ENCODE data around the gene CAMK1D. TPM values are rescaled to one million over a fixed set of nuclear protein-coding genes. Genes with fewer than 3 reads are reported as not detected.

The CAMK1D gene
- polyA plus RNA-seq, 1 of the 3 experiments (the other 2 are of a cell fraction): 4.1 TPM

DNA sequence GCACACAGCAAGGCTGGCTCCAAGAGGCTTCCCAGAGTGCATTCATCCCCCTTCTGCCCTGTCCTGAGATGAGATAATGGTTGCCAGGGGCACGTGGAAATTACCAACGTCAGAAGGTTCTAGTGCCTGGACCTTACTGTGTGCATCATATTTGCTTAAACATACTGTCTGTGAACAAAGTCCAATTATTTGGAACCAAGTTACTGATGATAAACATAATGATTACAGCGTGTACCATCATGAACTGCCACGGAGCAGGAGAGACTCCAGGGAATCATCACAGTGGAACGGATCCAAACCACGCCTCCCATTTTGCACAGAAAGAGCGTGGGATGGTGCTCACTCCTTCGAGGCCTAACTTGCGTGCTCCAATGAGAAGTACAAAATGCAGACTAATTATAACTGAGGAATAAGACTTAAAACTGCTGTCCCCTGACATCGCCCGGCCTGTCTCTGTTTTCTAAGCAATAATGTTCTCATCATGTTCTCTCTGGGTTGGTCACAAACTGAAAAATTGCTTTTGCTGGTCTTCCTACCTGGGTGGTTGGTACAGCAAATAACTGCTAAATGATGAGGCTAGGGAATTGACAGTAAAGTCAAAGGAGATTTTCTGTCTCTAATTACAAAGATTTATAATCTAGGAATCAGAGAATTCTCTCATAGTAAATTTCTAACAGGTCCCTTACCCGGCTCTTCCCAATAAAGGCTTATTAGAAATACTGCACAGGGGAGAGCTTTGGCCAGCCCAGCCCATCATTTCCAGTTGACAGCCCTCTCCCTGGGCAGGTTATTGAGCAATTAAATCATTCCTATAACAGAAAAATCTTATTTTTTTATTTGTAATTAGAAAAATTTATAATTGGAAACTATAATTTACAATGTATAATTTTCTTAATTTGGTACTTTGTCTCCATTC lies 182.2 kb downstream of the CAMK1D start:
- H3K4me1 ChIP-seq (ENCODE audit: control insufficient read depth in 1 of 2, insufficient read depth in 2 of 2, low read depth in 1 of 2, low read length in 1 of 2): peaks cover 0 to 9% of the 10 kb centered on the region in 2 experiments; a peak in 1 of 4 replicates
- H3K36me3 ChIP-seq (replicated peaks in 1 of 2; ENCODE audit: control insufficient read depth in 1 of 2, insufficient read depth in 2 of 2, low read length in 1 of 2): no peaks in the 10 kb centered on the region
- H3K27ac ChIP-seq (ENCODE audit: low read depth in 2 of 2, low read length in 1 of 2): no peak overlapping the region
- no peak overlapping the region for H3K4me3 ChIP-seq (ENCODE audit: low read depth in 2 of 2, low read length in 1 of 2)
- no peaks in the 10 kb centered on the region for H4K20me1 ChIP-seq (ENCODE audit: insufficient read depth)
- H3F3A ChIP-seq (replicated peaks; ENCODE audit: insufficient read depth): no peaks in the 10 kb centered on the region
- H3K9me3 ChIP-seq: no peaks in the 10 kb centered on the region
- H3K9me2 ChIP-seq: no peaks in the 10 kb centered on the region
- no peak overlapping the region for H3K9ac ChIP-seq
- DNase-seq: no peak
- POLR2A ChIA-PET: no interaction called here
- H3K4me2 ChIP-seq: no peak overlapping the region
- H3K79me2 ChIP-seq (ENCODE audit: insufficient read depth): no peaks in the 10 kb centered on the region
- TF ChIP-seq ELF1 (IDR thresholded peaks at IDR 0.05) (no peak), CHD2 (IDR thresholded peaks at IDR 0.05; ENCODE audit: low read length, partially characterized antibody) (no peak), TEAD4 (IDR thresholded peaks at IDR 0.05; ENCODE audit: borderline replicate concordance, insufficient read depth) (no peak), SIN3A (IDR thresholded peaks at IDR 0.05; ENCODE audit: borderline replicate concordance, low read depth, low read length) (no peak), MXI1 (IDR thresholded peaks at IDR 0.05; ENCODE audit: low read depth, low read length) (no peak), NRF1 (IDR thresholded peaks at IDR 0.05; ENCODE audit: low read depth, low read length) (no peak)
- TF ChIP-seq, protein P1, sequence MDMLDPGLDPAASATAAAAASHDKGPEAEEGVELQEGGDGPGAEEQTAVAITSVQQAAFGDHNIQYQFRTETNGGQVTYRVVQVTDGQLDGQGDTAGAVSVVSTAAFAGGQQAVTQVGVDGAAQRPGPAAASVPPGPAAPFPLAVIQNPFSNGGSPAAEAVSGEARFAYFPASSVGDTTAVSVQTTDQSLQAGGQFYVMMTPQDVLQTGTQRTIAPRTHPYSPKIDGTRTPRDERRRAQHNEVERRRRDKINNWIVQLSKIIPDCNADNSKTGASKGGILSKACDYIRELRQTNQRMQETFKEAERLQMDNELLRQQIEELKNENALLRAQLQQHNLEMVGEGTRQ (IDR thresholded peaks at IDR 0.05; ENCODE audit: borderline replicate concordance, low read depth, low read length): no peak
- 80% methylated on average over 12 of the region's 12 CpGs for WGBS (ENCODE audit: low lambda C conversion rate)
- H3K27me3 ChIP-seq (ENCODE audit: insufficient read depth): no peaks in the 10 kb centered on the region
- no peak overlapping the region for H2AFZ ChIP-seq (ENCODE audit: low read depth)
- CTCF ChIA-PET: no interaction called here

DNA sequence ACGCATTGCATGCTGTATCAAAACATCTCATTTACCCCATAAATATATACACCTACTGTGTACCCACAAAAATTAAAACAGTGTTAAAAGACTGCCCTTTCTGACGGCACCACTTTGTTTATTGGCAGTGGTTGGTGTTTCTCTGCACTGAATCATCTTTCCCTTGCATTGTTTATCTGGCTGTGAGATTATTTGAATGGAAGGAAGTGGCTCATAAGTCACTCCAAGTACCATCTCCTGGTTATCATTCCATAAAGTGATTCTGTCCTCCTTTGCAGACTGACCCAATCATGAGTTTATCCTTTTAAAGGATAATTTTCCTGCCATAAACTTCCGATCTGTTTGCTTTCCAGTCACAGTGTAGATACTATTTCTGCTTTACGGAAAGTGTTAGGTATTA lies 183.8 kb downstream of the CAMK1D start:
- no peak for DNase-seq
- H3K9ac ChIP-seq: no peak overlapping the region
- no peaks in the 10 kb centered on the region for H3K9me2 ChIP-seq
- no peak overlapping the region for H3K4me3 ChIP-seq (ENCODE audit: low read depth in 2 of 2, low read length in 1 of 2)
- H2AFZ ChIP-seq (ENCODE audit: low read depth): no peak overlapping the region
- ChIA-PET CTCF (no interaction called here), POLR2A (no interaction called here)
- no peaks in the 10 kb centered on the region for H4K20me1 ChIP-seq (ENCODE audit: insufficient read depth)
- no peak overlapping the region for H3K27ac ChIP-seq (ENCODE audit: low read depth in 2 of 2, low read length in 1 of 2)
- H3K27me3 ChIP-seq (ENCODE audit: insufficient read depth): no peaks in the 10 kb centered on the region
- H3F3A ChIP-seq (replicated peaks; ENCODE audit: insufficient read depth): no peaks in the 10 kb centered on the region
- H3K79me2 ChIP-seq (ENCODE audit: insufficient read depth): no peaks in the 10 kb centered on the region
- no peak overlapping the region for H3K4me2 ChIP-seq
- WGBS (ENCODE audit: low lambda C conversion rate): 94% methylated on average over 4 of the region's 4 CpGs
- no peaks in the 10 kb centered on the region for H3K36me3 ChIP-seq (replicated peaks in 1 of 2; ENCODE audit: control insufficient read depth in 1 of 2, insufficient read depth in 2 of 2, low read length in 1 of 2)
- H3K4me1 ChIP-seq (ENCODE audit: control insufficient read depth in 1 of 2, insufficient read depth in 2 of 2, low read depth in 1 of 2, low read length in 1 of 2): peaks cover 0 to 11% of the 10 kb centered on the region in 2 experiments; a peak in 1 of 4 replicates
- no peaks in the 10 kb centered on the region for H3K9me3 ChIP-seq
- TF ChIP-seq SIN3A (IDR thresholded peaks at IDR 0.05; ENCODE audit: borderline replicate concordance, low read depth, low read length): no peak
- no peak for TF ChIP-seq MEF2A (IDR thresholded peaks at IDR 0.05; ENCODE audit: borderline replicate concordance, low read depth)
- no peak for TF ChIP-seq NRF1 (IDR thresholded peaks at IDR 0.05; ENCODE audit: low read depth, low read length)
- TF ChIP-seq, protein P2, sequence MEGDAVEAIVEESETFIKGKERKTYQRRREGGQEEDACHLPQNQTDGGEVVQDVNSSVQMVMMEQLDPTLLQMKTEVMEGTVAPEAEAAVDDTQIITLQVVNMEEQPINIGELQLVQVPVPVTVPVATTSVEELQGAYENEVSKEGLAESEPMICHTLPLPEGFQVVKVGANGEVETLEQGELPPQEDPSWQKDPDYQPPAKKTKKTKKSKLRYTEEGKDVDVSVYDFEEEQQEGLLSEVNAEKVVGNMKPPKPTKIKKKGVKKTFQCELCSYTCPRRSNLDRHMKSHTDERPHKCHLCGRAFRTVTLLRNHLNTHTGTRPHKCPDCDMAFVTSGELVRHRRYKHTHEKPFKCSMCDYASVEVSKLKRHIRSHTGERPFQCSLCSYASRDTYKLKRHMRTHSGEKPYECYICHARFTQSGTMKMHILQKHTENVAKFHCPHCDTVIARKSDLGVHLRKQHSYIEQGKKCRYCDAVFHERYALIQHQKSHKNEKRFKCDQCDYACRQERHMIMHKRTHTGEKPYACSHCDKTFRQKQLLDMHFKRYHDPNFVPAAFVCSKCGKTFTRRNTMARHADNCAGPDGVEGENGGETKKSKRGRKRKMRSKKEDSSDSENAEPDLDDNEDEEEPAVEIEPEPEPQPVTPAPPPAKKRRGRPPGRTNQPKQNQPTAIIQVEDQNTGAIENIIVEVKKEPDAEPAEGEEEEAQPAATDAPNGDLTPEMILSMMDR (IDR thresholded peaks at IDR 0.05): no peak
- TF ChIP-seq NFIC (IDR thresholded peaks at IDR 0.05; ENCODE audit: borderline replicate concordance): no peak
- TF ChIP-seq, protein P3, sequence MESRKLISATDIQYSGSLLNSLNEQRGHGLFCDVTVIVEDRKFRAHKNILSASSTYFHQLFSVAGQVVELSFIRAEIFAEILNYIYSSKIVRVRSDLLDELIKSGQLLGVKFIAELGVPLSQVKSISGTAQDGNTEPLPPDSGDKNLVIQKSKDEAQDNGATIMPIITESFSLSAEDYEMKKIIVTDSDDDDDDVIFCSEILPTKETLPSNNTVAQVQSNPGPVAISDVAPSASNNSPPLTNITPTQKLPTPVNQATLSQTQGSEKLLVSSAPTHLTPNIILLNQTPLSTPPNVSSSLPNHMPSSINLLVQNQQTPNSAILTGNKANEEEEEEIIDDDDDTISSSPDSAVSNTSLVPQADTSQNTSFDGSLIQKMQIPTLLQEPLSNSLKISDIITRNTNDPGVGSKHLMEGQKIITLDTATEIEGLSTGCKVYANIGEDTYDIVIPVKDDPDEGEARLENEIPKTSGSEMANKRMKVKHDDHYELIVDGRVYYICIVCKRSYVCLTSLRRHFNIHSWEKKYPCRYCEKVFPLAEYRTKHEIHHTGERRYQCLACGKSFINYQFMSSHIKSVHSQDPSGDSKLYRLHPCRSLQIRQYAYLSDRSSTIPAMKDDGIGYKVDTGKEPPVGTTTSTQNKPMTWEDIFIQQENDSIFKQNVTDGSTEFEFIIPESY (IDR thresholded peaks at IDR 0.05; ENCODE audit: borderline replicate concordance, low read depth): no peak
- TF ChIP-seq TEAD4 (IDR thresholded peaks at IDR 0.05; ENCODE audit: borderline replicate concordance, insufficient read depth): no peak
- no peak for TF ChIP-seq FOXJ3 (CRISPR knock-in tag; IDR thresholded peaks at IDR 0.05)
- TF ChIP-seq, protein P4, sequence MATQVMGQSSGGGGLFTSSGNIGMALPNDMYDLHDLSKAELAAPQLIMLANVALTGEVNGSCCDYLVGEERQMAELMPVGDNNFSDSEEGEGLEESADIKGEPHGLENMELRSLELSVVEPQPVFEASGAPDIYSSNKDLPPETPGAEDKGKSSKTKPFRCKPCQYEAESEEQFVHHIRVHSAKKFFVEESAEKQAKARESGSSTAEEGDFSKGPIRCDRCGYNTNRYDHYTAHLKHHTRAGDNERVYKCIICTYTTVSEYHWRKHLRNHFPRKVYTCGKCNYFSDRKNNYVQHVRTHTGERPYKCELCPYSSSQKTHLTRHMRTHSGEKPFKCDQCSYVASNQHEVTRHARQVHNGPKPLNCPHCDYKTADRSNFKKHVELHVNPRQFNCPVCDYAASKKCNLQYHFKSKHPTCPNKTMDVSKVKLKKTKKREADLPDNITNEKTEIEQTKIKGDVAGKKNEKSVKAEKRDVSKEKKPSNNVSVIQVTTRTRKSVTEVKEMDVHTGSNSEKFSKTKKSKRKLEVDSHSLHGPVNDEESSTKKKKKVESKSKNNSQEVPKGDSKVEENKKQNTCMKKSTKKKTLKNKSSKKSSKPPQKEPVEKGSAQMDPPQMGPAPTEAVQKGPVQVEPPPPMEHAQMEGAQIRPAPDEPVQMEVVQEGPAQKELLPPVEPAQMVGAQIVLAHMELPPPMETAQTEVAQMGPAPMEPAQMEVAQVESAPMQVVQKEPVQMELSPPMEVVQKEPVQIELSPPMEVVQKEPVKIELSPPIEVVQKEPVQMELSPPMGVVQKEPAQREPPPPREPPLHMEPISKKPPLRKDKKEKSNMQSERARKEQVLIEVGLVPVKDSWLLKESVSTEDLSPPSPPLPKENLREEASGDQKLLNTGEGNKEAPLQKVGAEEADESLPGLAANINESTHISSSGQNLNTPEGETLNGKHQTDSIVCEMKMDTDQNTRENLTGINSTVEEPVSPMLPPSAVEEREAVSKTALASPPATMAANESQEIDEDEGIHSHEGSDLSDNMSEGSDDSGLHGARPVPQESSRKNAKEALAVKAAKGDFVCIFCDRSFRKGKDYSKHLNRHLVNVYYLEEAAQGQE (IDR thresholded peaks at IDR 0.05; ENCODE audit: low read depth, low read length): no peak
- no peak for TF ChIP-seq FOXM1 (IDR thresholded peaks at IDR 0.05; ENCODE audit: low read depth)
- no peak for TF ChIP-seq TAF1 (IDR thresholded peaks at IDR 0.05; ENCODE audit: borderline replicate concordance, low read depth, low read length)
- TF ChIP-seq, protein P5, sequence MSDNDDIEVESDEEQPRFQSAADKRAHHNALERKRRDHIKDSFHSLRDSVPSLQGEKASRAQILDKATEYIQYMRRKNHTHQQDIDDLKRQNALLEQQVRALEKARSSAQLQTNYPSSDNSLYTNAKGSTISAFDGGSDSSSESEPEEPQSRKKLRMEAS (IDR thresholded peaks at IDR 0.05; ENCODE audit: low read depth): no peak
- TF ChIP-seq TCF12 (IDR thresholded peaks at IDR 0.05): no peak

Measured in SK-N-SH (cell line).